ENCODE data around the gene HSPA4.

Gene HSPA4

DNA sequence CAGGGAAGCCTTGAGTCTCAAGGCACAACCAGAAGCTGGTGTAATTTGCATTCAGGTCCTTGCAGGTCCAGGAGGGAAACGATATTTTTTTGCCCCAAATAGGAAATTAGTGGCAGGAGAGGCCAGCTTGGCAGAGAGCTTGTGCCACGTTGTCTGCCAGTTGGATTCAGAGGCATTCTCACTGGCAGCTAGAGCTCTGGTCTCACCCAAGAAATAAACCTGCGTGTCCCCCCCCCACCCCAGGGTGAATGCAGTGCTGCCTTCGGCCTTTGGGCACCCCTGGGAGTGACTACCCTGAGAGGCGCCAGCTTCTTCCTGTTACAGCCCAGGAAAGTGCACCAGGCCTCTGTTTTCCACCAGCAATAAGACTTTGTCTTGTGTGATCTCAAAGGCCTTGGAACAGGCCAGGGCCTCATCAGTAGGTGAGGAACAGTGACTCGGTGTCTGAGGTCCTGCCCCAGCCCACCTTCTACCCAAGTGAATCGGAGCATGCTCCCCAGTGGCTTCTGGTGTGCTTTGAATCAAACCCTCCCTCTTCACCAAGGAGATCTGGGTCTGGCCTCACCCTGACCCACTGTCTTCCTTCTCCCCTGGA is 68.4 kb downstream of the HSPA4 start:
- TF ChIP-seq EP300 (IDR thresholded peaks at IDR 0.05; ENCODE audit: borderline replicate concordance) = no peak
- TF ChIP-seq TEAD4 (IDR thresholded peaks at IDR 0.05) = no peak
- TF ChIP-seq NFIC (IDR thresholded peaks at IDR 0.05) = no peak
- no peak for TF ChIP-seq YY1 (IDR thresholded peaks at IDR 0.05; ENCODE audit: low read depth)

- TF ChIP-seq TAF1 (IDR thresholded peaks at IDR 0.05; ENCODE audit: low read depth) = no peak
- no peak for TF ChIP-seq FOXM1 (IDR thresholded peaks at IDR 0.05; ENCODE audit: borderline replicate concordance, low read depth)
- no peak for TF ChIP-seq CEBPB (IDR thresholded peaks at IDR 0.05)
- no peak for TF ChIP-seq NFIC (IDR thresholded peaks at IDR 0.05)
- no peak for TF ChIP-seq RAD21 (IDR thresholded peaks at IDR 0.05; ENCODE audit: low read depth)
- TF ChIP-seq YY1 (IDR thresholded peaks at IDR 0.05; ENCODE audit: low read depth) = no peak
- no peak for TF ChIP-seq TEAD4 (IDR thresholded peaks at IDR 0.05)
- TF ChIP-seq, protein P1, sequence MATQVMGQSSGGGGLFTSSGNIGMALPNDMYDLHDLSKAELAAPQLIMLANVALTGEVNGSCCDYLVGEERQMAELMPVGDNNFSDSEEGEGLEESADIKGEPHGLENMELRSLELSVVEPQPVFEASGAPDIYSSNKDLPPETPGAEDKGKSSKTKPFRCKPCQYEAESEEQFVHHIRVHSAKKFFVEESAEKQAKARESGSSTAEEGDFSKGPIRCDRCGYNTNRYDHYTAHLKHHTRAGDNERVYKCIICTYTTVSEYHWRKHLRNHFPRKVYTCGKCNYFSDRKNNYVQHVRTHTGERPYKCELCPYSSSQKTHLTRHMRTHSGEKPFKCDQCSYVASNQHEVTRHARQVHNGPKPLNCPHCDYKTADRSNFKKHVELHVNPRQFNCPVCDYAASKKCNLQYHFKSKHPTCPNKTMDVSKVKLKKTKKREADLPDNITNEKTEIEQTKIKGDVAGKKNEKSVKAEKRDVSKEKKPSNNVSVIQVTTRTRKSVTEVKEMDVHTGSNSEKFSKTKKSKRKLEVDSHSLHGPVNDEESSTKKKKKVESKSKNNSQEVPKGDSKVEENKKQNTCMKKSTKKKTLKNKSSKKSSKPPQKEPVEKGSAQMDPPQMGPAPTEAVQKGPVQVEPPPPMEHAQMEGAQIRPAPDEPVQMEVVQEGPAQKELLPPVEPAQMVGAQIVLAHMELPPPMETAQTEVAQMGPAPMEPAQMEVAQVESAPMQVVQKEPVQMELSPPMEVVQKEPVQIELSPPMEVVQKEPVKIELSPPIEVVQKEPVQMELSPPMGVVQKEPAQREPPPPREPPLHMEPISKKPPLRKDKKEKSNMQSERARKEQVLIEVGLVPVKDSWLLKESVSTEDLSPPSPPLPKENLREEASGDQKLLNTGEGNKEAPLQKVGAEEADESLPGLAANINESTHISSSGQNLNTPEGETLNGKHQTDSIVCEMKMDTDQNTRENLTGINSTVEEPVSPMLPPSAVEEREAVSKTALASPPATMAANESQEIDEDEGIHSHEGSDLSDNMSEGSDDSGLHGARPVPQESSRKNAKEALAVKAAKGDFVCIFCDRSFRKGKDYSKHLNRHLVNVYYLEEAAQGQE (IDR thresholded peaks at IDR 0.05; ENCODE audit: low read depth) = no peak
- no peak for TF ChIP-seq USF1 (IDR thresholded peaks at IDR 0.05)
- no peak for TF ChIP-seq EP300 (IDR thresholded peaks at IDR 0.05; ENCODE audit: borderline replicate concordance)
- TF ChIP-seq MAX (IDR thresholded peaks at IDR 0.05) = no peak
- TF ChIP-seq EGR1 (IDR thresholded peaks at IDR 0.05) = no peak
Observed at GRCh38 chr5:133121080-133121479, 69.3 kb downstream of the HSPA4 start.

GRCh38 chr5:133121611-133122150 is 69.9 kb downstream of the HSPA4 start:
- TF ChIP-seq CREB1 (IDR thresholded peaks at IDR 0.05; ENCODE audit: low read depth) (no peak), EGR1 (IDR thresholded peaks at IDR 0.05) (no peak), NFIC (IDR thresholded peaks at IDR 0.05) (no peak), YY1 (IDR thresholded peaks at IDR 0.05; ENCODE audit: low read depth) (no peak), MAX (IDR thresholded peaks at IDR 0.05) (no peak), EP300 (IDR thresholded peaks at IDR 0.05; ENCODE audit: borderline replicate concordance) (no peak), ZBTB7A (IDR thresholded peaks at IDR 0.05; ENCODE audit: low read depth) (no peak), USF1 (IDR thresholded peaks at IDR 0.05) (no peak), TAF1 (IDR thresholded peaks at IDR 0.05; ENCODE audit: low read depth) (no peak), TCF12 (IDR thresholded peaks at IDR 0.05; ENCODE audit: low read depth) (no peak), CEBPB (IDR thresholded peaks at IDR 0.05) (no peak), TEAD4 (IDR thresholded peaks at IDR 0.05) (no peak), RAD21 (IDR thresholded peaks at IDR 0.05; ENCODE audit: low read depth) (no peak), FOXM1 (IDR thresholded peaks at IDR 0.05; ENCODE audit: borderline replicate concordance, low read depth) (no peak)
- TF ChIP-seq, protein P1 (IDR thresholded peaks at IDR 0.05; ENCODE audit: low read depth) = no peak

GRCh38 chr5:133122711-133123110 is 70.9 kb downstream of the HSPA4 start:
- TF ChIP-seq RAD21 (IDR thresholded peaks at IDR 0.05; ENCODE audit: low read depth) = no peak
- no peak for TF ChIP-seq FOXM1 (IDR thresholded peaks at IDR 0.05; ENCODE audit: borderline replicate concordance, low read depth)
- TF ChIP-seq NFIC (IDR thresholded peaks at IDR 0.05) = no peak
- TF ChIP-seq ZBTB7A (IDR thresholded peaks at IDR 0.05; ENCODE audit: low read depth) = no peak
- TF ChIP-seq YY1 (IDR thresholded peaks at IDR 0.05; ENCODE audit: low read depth) = no peak
- no peak for TF ChIP-seq MAX (IDR thresholded peaks at IDR 0.05)
- no peak for TF ChIP-seq TCF12 (IDR thresholded peaks at IDR 0.05; ENCODE audit: low read depth)

DNA sequence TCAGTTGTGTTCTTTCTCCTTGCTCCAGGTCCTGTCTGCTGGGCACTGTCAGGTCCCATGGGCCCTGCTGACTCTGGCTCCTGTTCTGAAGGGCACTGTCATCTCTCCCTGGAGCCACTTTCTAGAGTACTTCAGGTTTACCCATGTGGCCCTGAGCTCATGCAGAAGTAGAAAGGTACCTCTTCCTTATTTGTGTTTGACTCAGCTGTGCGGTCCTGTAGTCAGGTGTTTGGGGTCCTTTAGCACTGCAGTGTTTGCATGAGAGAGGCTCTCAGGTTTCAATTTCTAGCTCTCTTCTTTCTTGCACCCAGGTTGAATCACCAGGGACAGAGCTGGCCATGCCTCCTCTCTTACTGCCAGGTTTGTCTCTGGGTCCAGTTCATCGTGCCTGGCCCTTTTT is 71.5 kb downstream of the HSPA4 start:
- no peak for TF ChIP-seq YY1 (IDR thresholded peaks at IDR 0.05; ENCODE audit: low read depth)
- no peak for TF ChIP-seq USF1 (IDR thresholded peaks at IDR 0.05)
- no peak for TF ChIP-seq EP300 (IDR thresholded peaks at IDR 0.05; ENCODE audit: borderline replicate concordance)
- TF ChIP-seq TEAD4 (IDR thresholded peaks at IDR 0.05) = no peak
- no peak for TF ChIP-seq RAD21 (IDR thresholded peaks at IDR 0.05; ENCODE audit: low read depth)
- TF ChIP-seq TCF12 (IDR thresholded peaks at IDR 0.05; ENCODE audit: low read depth) = no peak
- TF ChIP-seq MAX (IDR thresholded peaks at IDR 0.05) = no peak
